ENCODE data around the gene KLK11. TPM values are rescaled to one million over a fixed set of nuclear protein-coding genes. Genes with fewer than 3 reads are reported as not detected.

The KLK11 gene
- total RNA-seq, 1 donor from 2014 or later: not detected

DNA sequence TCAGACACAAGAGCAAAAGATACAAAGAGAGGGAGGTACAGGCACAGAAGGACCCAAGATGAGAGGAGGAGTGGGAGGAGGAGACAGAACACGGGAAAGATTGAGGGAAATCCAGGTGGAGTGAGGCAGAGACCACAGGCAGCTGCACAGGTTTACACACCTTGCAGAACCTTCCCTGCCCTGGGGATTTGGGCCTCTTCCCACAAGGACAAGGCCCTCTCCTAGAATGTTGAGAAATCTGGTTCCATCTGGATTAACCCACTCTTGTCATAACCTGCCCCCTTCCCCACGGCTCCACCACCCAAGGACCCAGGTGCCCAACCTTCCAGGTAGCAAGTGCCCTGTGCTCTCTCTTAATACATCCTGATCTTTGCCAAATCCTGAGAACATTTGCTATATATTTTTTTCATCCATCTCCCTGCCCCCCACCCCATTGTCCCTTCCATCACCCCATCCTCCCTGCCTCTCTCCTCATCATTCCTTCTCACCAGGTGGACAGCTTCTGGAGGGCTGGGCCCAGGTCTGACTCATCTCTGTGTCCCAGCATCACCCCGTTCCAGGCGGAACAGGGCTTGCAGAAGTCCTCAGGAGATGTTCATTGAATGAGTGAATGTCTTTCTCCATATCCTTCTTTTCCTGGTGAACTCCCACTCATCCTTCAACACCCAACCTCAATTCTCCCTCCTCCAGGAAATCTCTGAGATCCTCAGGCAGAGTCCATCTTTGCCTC, 16.2 kb downstream of the KLK11 start:
- Histone ChIP-seq H4K20me1 (ENCODE audit: low read depth) (no peaks in the 10 kb centered on the region), H3F3A (ENCODE audit: low read depth) (no peaks in the 10 kb centered on the region), H3K36me3 (no peaks in the 10 kb centered on the region), H3K27ac (no peak overlapping the region), H2AFZ (replicated peaks) (no peak overlapping the region), H3K9ac (no peak overlapping the region), H3K9me3 (ENCODE audit: low read depth) (no peaks in the 10 kb centered on the region), H3K4me1 (no peaks in the 10 kb centered on the region), H3K4me2 (no peak overlapping the region), H3K27me3 (peaks cover 53% of the 10 kb centered on the region), H3K79me2 (ENCODE audit: low read depth) (no peaks in the 10 kb centered on the region), H3K4me3 (no peak overlapping the region)
- Mint-ChIP-seq H3K27me3 (ENCODE audit: insufficient read depth, low read depth) (peaks cover 23% of the 10 kb centered on the region), H3K36me3 (no peaks in the 10 kb centered on the region), H3K27ac (no peak overlapping the region), H3K4me3 (no peak overlapping the region), H3K9me3 (no peaks in the 10 kb centered on the region), H3K4me1 (no peaks in the 10 kb centered on the region)
- TF ChIP-seq, protein P1, sequence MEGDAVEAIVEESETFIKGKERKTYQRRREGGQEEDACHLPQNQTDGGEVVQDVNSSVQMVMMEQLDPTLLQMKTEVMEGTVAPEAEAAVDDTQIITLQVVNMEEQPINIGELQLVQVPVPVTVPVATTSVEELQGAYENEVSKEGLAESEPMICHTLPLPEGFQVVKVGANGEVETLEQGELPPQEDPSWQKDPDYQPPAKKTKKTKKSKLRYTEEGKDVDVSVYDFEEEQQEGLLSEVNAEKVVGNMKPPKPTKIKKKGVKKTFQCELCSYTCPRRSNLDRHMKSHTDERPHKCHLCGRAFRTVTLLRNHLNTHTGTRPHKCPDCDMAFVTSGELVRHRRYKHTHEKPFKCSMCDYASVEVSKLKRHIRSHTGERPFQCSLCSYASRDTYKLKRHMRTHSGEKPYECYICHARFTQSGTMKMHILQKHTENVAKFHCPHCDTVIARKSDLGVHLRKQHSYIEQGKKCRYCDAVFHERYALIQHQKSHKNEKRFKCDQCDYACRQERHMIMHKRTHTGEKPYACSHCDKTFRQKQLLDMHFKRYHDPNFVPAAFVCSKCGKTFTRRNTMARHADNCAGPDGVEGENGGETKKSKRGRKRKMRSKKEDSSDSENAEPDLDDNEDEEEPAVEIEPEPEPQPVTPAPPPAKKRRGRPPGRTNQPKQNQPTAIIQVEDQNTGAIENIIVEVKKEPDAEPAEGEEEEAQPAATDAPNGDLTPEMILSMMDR (IDR thresholded peaks at IDR 0.05): no peak
- TF ChIP-seq EZH2 (IDR thresholded peaks at IDR 0.05) (no peak), EZH2phosphoT487 (IDR thresholded peaks at IDR 0.05) (no peak)
- DNase-seq (ENCODE audit: low spot score): no peak

DNA sequence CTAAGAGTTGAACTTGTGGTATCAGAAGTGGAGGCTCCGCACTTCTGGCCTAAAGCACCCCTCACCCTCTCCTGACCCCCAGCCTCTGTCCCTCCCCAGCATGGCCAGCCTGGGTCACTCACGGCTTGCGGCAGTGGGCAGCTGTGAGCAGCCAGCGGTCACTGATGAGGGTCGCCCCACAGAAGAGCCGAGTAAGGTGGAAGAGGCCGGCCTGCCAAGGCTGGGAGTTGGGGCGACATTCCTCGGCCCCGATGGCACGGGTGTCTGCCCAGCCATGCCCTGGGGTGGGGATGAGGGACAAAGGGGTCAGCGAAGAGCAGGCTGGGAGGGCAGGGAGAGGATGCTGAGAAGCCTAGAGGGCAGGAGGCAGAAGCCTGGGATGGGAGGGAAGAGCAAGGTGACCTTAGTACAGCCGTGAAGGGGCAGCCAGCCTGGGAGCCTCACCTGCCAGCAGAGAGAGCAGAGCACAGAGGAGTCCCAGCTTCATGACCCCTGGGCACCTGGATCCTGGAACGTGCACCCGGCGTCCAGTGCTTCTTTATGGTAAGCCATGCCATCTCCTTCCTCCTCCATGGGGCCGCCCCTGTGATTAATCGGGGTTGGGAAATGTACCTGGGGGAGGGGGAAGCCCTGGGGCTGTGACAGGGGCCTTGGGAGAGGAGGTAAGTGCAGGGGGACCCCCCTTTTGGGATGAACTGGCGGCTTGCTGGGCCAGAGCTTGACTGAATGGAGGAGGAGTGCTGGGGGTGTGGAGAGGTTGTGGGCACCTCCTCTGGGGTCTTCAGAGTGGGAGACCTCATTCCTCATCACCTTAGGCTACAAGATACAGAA, 17.1 kb downstream of the KLK11 start:
- no peaks in the 10 kb centered on the region for H3K36me3 ChIP-seq
- Mint-ChIP-seq H3K27me3 (ENCODE audit: insufficient read depth, low read depth) (peaks cover 22% of the 10 kb centered on the region), H3K4me1 (no peaks in the 10 kb centered on the region), H3K27ac (no peak overlapping the region), H3K4me3 (no peak overlapping the region), H3K36me3 (no peaks in the 10 kb centered on the region), H3K9me3 (no peaks in the 10 kb centered on the region)
- H3K4me2 ChIP-seq: no peak overlapping the region
- H3K9me3 ChIP-seq (ENCODE audit: low read depth): no peaks in the 10 kb centered on the region
- H3K27ac ChIP-seq: no peak overlapping the region
- TF ChIP-seq, protein P1 (IDR thresholded peaks at IDR 0.05): no peak
- TF ChIP-seq EZH2 (IDR thresholded peaks at IDR 0.05) (no peak), EZH2phosphoT487 (IDR thresholded peaks at IDR 0.05) (no peak)
- H3K79me2 ChIP-seq (ENCODE audit: low read depth): no peaks in the 10 kb centered on the region
- peaks cover 52% of the 10 kb centered on the region for H3K27me3 ChIP-seq
- no peak overlapping the region for H3K4me3 ChIP-seq
- H4K20me1 ChIP-seq (ENCODE audit: low read depth): no peaks in the 10 kb centered on the region
- H3F3A ChIP-seq (ENCODE audit: low read depth): no peaks in the 10 kb centered on the region
- no peak for DNase-seq (ENCODE audit: low spot score)
- no peaks in the 10 kb centered on the region for H3K4me1 ChIP-seq
- no peak overlapping the region for H3K9ac ChIP-seq
- H2AFZ ChIP-seq (replicated peaks): no peak overlapping the region

- no peak overlapping the region for H3K4me3 ChIP-seq
- Mint-ChIP-seq H3K36me3 (no peaks in the 10 kb centered on the region), H3K27me3 (ENCODE audit: insufficient read depth, low read depth) (peaks cover 14% of the 10 kb centered on the region), H3K4me3 (no peak overlapping the region), H3K4me1 (no peaks in the 10 kb centered on the region), H3K9me3 (no peaks in the 10 kb centered on the region), H3K27ac (no peak overlapping the region)
- TF ChIP-seq EZH2 (IDR thresholded peaks at IDR 0.05) (no peak), EZH2phosphoT487 (IDR thresholded peaks at IDR 0.05) (no peak)
- TF ChIP-seq, protein P1 (IDR thresholded peaks at IDR 0.05): no peak
- peaks cover 50% of the 10 kb centered on the region for H3K27me3 ChIP-seq
- no peak for DNase-seq (ENCODE audit: low spot score)
- H3K79me2 ChIP-seq (ENCODE audit: low read depth): no peaks in the 10 kb centered on the region
- no peaks in the 10 kb centered on the region for H3K4me1 ChIP-seq
- H3K4me2 ChIP-seq: no peak overlapping the region
- H3K9me3 ChIP-seq (ENCODE audit: low read depth): no peaks in the 10 kb centered on the region
- H3K27ac ChIP-seq: no peak overlapping the region
- no peaks in the 10 kb centered on the region for H3F3A ChIP-seq (ENCODE audit: low read depth)
- no peak overlapping the region for H3K9ac ChIP-seq
- no peaks in the 10 kb centered on the region for H3K36me3 ChIP-seq
- H4K20me1 ChIP-seq (ENCODE audit: low read depth): no peaks in the 10 kb centered on the region
- H2AFZ ChIP-seq (replicated peaks): no peak overlapping the region
These were observed 18.9 kb downstream of the KLK11 start for GRCh38 chr19:51007488-51007887.
